Activated B cell treated with CpG ODN at 0.5 μM for 24 hours (primary cell): Measurements from ENCODE around the gene PANX2. TPM values are rescaled to one million over a fixed set of nuclear protein-coding genes. Genes with fewer than 3 reads are reported as not detected.

Source experiments
- ATAC-seq: fragments of 200-7000 bp; cut with Tn5 transposase; one replicate; pipeline ENCODE4 v1.10.0; 2021; ENCODE audit warnings: low read depth, mild to moderate bottlenecking, moderate library complexity
- CTCF ChIA-PET: fragments of 350-600 bp; sonication (Branson Sonifier 250); formaldehyde crosslinking; loops from one replicate; lab custom pipeline; 2021; ENCODE audit warnings: antibody characterized with exemption; lab: Charles Lee
- POLR2A ChIA-PET: fragments of 350-600 bp; sonication (Branson Sonifier 250); formaldehyde crosslinking; loops from one replicate; lab custom pipeline; 2021; ENCODE audit warnings: antibody characterized with exemption; lab: Charles Lee
- DNase-seq: peaks from one replicate; pipeline ENCODE4 v3.0.0; 2022
- H3K27ac Mint-ChIP-seq: one replicate; pipeline ENCODE4 v1.8.0; 2020; ENCODE audit warnings: mixed read lengths
- H3K27me3 Mint-ChIP-seq: one replicate; pipeline ENCODE4 v1.8.0; 2021; ENCODE audit warnings: mixed read lengths
- H3K36me3 Mint-ChIP-seq: one replicate; pipeline ENCODE4 v1.8.0; 2021; ENCODE audit warnings: low read depth, mixed read lengths
- H3K4me1 Mint-ChIP-seq: one replicate; pipeline ENCODE4 v1.8.0; 2021; ENCODE audit warnings: mixed read lengths
- H3K4me3 Mint-ChIP-seq: one replicate; pipeline ENCODE4 v1.8.0; 2020; ENCODE audit warnings: mild to moderate bottlenecking, mixed read lengths
- H3K9me3 Mint-ChIP-seq: one replicate; pipeline ENCODE4 v1.8.0; 2020; ENCODE audit warnings: mixed read lengths
- intact Hi-C: fragments of 100-400 bp; cut with micrococcal nuclease; formaldehyde crosslinking; loops from one replicate; pipeline ENCODE4 v1.15.1; 2024
- total RNA-seq: library from RNA; stranded (reverse); gene quantifications from 2 replicates; pipeline ENCODE4 v1.2.3, GENCODE V29; 2022
- TF ChIP-seq, protein P1 (sequence below): fragments of 200-600 bp; IDR thresholded peaks from one replicate; pipeline ENCODE4 v1.8.0; 2022; ENCODE audit warnings: antibody characterized with exemption, mild to moderate bottlenecking

PANX2 gene
- total RNA-seq, 1 donor from 2014 or later, result 0.27 TPM

- TF ChIP-seq, protein P1, sequence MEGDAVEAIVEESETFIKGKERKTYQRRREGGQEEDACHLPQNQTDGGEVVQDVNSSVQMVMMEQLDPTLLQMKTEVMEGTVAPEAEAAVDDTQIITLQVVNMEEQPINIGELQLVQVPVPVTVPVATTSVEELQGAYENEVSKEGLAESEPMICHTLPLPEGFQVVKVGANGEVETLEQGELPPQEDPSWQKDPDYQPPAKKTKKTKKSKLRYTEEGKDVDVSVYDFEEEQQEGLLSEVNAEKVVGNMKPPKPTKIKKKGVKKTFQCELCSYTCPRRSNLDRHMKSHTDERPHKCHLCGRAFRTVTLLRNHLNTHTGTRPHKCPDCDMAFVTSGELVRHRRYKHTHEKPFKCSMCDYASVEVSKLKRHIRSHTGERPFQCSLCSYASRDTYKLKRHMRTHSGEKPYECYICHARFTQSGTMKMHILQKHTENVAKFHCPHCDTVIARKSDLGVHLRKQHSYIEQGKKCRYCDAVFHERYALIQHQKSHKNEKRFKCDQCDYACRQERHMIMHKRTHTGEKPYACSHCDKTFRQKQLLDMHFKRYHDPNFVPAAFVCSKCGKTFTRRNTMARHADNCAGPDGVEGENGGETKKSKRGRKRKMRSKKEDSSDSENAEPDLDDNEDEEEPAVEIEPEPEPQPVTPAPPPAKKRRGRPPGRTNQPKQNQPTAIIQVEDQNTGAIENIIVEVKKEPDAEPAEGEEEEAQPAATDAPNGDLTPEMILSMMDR, result no peak
- ChIA-PET POLR2A (interaction anchor here (2.6 kb wide), 1 partner anchor 10 kb away, joined by 9 read pairs; no protein-coding TSS in a partner anchor), CTCF (no interaction called here)
- intact Hi-C loops, result no loop called here
- no peak for DNase-seq
- Mint-ChIP-seq H3K4me1 (peaks cover 22% of the 10 kb centered on the region), H3K27me3 (peaks cover 11% of the 10 kb centered on the region), H3K27ac (no peak overlapping the region), H3K9me3 (no peaks in the 10 kb centered on the region), H3K36me3 (no peaks in the 10 kb centered on the region), H3K4me3 (no peak overlapping the region)
- ATAC-seq, result no peak
These were observed 9.6 kb downstream of the PANX2 start for GRCh38 chr22:50179937-50180726.

DNA sequence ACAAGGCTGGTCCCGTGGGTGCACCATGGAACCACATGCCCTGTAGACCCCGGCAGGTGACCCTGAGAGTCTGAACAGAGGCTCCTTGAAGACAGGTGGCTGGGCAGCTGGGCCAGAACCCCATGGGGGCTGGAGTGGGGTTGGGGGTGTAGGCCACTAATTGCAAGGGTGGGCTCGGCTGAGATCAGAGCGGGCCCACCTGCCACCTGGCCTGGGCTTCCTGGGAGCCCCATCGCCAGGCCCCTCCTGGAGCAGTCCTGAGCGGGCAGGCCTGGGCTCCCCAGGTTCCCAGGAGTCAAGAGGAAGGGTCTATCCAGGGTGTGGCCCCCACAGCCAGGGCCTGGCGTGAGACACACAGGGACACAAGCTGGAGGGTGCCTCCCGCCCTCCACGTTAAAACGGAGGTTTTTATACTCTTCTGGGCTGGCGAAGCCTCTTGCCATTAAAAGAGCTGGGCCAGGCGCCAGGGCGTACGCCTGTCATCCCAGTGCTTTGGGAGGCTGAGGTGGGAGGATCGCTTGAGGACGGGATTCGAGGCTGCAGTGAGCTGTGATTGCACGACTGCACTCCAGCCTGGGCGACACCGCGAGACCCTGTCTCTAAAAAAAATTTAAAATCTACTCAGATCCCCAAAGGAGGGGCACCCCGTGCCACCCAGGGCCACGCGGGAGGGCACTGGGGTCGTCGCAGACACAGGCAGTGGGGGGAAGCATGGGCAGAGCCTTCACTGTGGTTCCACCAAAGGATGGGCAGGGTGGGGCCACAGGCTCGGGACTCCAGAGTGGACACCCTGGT lies 10.4 kb downstream of the PANX2 start:
- ChIA-PET CTCF (no interaction called here), POLR2A (interaction anchor here (0.7 to 2.6 kb wide), 2 partner anchors 9 to 40 kb away, joined by 6 to 9 read pairs; no protein-coding TSS in a partner anchor)
- Mint-ChIP-seq H3K27ac (no peak overlapping the region), H3K9me3 (no peaks in the 10 kb centered on the region), H3K27me3 (peaks cover 11% of the 10 kb centered on the region), H3K4me1 (peaks cover 23% of the 10 kb centered on the region), H3K36me3 (no peaks in the 10 kb centered on the region), H3K4me3 (no peak overlapping the region)
- intact Hi-C loops, result no loop called here
- TF ChIP-seq, protein P1, result no peak
- DNase-seq (no peak), ATAC-seq (no peak)

GRCh38 chr22:50182176-50183081 lies 11.9 kb downstream of the PANX2 start:
- Mint-ChIP-seq H3K9me3 (no peaks in the 10 kb centered on the region), H3K36me3 (peaks cover 2% of the 10 kb centered on the region), H3K4me1 (peaks cover 22% of the 10 kb centered on the region), H3K4me3 (no peak overlapping the region), H3K27me3 (peaks cover 9% of the 10 kb centered on the region), H3K27ac (no peak overlapping the region)
- intact Hi-C loops, result no loop called here
- no peak for ATAC-seq
- TF ChIP-seq, protein P1, result no peak
- POLR2A ChIA-PET, result interaction anchor here (2.6 kb wide), 1 partner anchor 8 kb away, joined by 9 read pairs; no protein-coding TSS in a partner anchor
- DNase-seq, result no peak
- CTCF ChIA-PET, result no interaction called here

GRCh38 chr22:50183141-50183971 lies 12.8 kb downstream of the PANX2 start:
- no peak for DNase-seq
- no peak for ATAC-seq
- CTCF ChIA-PET, result no interaction called here
- peak overlapping the region; percentile 19 for H3K4me3 Mint-ChIP-seq
- no peak overlapping the region for H3K27ac Mint-ChIP-seq
- H3K36me3 Mint-ChIP-seq, result peaks cover 2% of the 10 kb centered on the region
- peaks cover 9% of the 10 kb centered on the region for H3K27me3 Mint-ChIP-seq
- POLR2A ChIA-PET, result interaction anchor here (0.6 to 1.2 kb wide), 2 partner anchors 9 to 171 kb away, joined by 3 to 5 read pairs; partner anchors contain the start of gene IL17REL
- intact Hi-C loops, result no loop called here
- H3K4me1 Mint-ChIP-seq, result peaks cover 28% of the 10 kb centered on the region
- TF ChIP-seq, protein P1, result no peak
- no peaks in the 10 kb centered on the region for H3K9me3 Mint-ChIP-seq
